Measurements from ENCODE around the gene HLF.

HLF gene

DNA sequence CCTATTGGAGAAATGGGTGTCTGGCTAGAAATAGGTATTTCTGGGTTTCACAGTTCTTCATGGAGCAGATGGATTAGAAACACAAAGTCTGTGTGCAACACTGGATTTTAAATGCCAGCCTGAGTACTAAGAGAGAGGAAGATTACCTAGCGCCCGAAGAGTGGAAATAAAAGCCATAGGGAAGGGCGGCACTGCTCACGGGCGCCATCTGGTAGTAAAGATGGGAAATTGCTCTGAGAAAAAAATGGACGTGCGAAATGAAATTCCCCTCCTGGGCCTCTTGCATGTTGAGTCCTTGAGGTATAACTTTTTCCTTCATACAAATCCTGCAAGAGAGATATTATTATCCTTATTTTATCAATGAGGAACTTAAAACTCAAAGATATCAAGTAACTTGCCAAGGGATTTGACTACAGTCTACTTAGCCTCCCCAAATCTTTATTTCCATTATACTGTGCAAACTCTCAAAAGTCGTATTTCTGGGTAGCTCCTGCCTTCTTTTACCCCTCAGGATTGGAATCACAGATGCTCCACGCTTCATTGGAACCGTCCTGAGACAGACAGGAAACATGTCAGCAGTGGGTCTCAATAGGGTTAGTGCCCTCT lies 84.1 kb downstream of the HLF start:
- DNase-seq (ENCODE audit: low read depth): peak; percentile 51
- peak; percentile 88 for TF ChIP-seq CTCF (conservative IDR thresholded peaks at IDR 0.05; ENCODE audit: low read length)
- no peak overlapping the region for H3K4me3 ChIP-seq (ENCODE audit: low read length)

GRCh38 chr17:55350825-55351205 lies 86.1 kb downstream of the HLF start:
- TF ChIP-seq CTCF (conservative IDR thresholded peaks at IDR 0.05; ENCODE audit: low read length): no peak
- no peak for DNase-seq (ENCODE audit: low read depth)
- no peak overlapping the region for H3K4me3 ChIP-seq (ENCODE audit: low read length)

- TF ChIP-seq CTCF (conservative IDR thresholded peaks at IDR 0.05; ENCODE audit: low read length): no peak
- no peak overlapping the region for H3K4me3 ChIP-seq (ENCODE audit: low read length)
- DNase-seq (ENCODE audit: low read depth): no peak
Measured at GRCh38 chr17:55351226-55351625, 86.5 kb downstream of the HLF start.

- H3K4me3 ChIP-seq (ENCODE audit: low read length): no peak overlapping the region
- no peak for TF ChIP-seq CTCF (conservative IDR thresholded peaks at IDR 0.05; ENCODE audit: low read length)
- DNase-seq (ENCODE audit: low read depth): no peak
Measured at GRCh38 chr17:55354010-55354409, 89.2 kb downstream of the HLF start.

GRCh38 chr17:55354941-55355340 lies 90.2 kb downstream of the HLF start:
- TF ChIP-seq CTCF (conservative IDR thresholded peaks at IDR 0.05; ENCODE audit: low read length): no peak
- DNase-seq (ENCODE audit: low read depth): no peak
- no peak overlapping the region for H3K4me3 ChIP-seq (ENCODE audit: low read length)

DNA sequence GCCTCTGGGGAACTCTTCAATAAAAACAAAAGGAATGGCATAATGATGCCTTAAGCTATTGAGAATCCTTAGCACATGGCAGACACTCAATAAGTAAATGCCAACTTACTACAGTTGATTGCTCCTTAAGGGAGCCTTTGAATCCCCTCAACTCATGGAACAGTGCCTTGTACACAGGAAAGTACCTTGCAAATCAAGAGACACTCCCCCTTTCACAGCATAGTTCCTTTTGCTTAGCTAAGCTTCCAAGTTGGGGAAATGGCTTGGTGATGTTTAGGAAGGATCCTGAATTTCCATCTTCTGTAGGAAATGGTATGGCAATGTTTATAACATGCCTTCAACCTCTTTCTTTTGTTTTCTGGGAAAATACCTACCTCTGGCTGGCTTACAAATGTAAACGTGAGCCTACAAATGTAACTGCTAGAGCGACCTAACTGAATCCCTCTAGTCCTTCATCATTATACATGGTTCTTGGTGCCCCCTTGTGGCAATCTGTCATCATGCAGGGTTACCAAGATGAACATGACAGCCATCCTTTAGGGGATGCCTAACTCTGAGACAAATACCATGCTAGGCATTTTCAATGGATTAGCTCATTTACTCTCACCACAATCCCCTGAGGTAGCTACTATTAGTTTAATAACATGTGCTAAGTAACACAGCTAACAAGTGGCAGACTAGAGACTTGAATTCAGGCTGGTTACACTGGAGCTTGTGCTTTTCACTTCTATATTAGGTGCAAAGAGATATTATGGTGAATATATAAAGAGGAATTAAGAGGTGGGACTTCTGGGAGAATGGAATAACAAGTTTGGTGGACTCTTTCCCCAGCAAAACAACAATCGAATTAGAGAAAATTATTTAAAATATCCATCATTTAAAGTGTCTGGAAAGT lies 91.9 kb downstream of the HLF start:
- H3K4me3 ChIP-seq (ENCODE audit: low read length): no peak overlapping the region
- TF ChIP-seq CTCF (conservative IDR thresholded peaks at IDR 0.05; ENCODE audit: low read length): peak; percentile 84
- DNase-seq (ENCODE audit: low read depth): peak; percentile 62

GRCh38 chr17:55360971-55361370 lies 96.2 kb downstream of the HLF start:
- no peak for TF ChIP-seq CTCF (conservative IDR thresholded peaks at IDR 0.05; ENCODE audit: low read length)
- DNase-seq (ENCODE audit: low read depth): no peak
- no peak overlapping the region for H3K4me3 ChIP-seq (ENCODE audit: low read length)
